NCI-H1105 (cell line): ENCODE results near the gene DNPH1.

Experiments used
- DNase-seq: peaks from one replicate; lab custom pipeline; 2025; lab: John Stamatoyannopoulos, UW

Gene DNPH1

DNA sequence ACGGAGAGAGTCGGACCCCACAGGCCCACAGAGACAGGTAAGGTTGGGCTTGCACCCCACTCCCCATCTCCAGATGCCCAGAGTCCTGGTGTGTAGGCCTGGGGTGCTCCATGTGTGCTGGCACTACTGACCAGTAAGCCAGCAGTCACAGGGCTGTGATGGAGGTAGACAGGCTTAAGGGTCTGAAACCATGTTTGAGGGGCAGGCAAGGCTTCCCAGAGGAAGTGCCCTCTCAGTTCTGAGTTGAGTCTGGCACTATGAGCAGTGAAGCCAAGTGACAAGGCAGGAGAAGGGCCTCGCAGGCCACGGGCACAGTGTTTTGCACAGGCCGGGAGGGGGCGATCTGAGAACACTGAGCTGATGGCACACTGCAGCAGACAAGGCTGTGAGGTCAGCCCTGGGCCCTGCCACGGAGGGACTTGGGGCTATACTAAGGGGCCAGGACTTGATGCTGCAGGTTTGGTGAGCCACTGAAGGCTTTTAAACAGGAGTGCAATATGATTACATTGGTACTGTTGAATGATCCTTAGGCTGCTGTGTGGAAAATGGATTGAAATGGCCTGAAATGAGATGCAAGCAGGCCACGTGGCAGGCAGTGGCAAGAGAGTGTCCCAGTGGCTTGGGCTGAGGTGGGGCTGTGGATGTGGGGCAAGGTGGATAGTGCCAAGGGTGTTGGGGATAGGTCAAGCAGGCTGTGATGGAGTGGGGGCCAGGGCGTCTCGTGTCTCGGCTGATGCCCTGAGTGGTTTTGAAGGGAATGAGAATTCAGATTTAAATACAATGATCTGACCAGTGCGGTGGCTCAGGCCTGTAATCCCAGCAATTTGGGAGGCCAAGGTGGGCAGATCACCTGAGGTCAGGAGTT lies 34.3 kb upstream of the DNPH1 start:
- no peak for DNase-seq

DNA sequence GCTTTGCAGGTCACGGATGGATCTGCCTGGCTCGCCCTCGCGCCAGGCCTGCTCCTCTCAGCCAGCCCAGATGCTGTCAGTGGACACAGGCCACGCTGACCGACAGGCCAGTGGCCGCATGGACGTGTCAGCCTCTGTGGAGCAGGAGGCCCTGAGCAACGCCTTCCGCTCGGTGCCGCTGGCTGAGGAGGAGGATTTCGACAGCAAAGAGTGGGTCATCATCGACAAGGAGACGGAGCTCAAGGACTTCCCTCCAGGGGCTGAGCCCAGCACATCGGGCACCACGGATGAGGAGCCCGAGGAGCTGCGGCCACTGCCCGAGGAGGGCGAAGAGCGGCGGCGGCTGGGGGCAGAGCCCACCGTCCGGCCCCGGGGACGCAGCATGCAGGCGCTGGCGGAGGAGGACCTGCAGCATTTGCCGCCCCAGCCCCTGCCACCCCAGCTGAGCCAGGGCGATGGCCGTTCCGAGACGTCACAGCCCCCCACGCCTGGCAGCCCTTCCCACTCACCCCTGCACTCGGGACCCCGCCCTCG lies 33.6 kb upstream of the DNPH1 start:
- DNase-seq, result no peak

DNA sequence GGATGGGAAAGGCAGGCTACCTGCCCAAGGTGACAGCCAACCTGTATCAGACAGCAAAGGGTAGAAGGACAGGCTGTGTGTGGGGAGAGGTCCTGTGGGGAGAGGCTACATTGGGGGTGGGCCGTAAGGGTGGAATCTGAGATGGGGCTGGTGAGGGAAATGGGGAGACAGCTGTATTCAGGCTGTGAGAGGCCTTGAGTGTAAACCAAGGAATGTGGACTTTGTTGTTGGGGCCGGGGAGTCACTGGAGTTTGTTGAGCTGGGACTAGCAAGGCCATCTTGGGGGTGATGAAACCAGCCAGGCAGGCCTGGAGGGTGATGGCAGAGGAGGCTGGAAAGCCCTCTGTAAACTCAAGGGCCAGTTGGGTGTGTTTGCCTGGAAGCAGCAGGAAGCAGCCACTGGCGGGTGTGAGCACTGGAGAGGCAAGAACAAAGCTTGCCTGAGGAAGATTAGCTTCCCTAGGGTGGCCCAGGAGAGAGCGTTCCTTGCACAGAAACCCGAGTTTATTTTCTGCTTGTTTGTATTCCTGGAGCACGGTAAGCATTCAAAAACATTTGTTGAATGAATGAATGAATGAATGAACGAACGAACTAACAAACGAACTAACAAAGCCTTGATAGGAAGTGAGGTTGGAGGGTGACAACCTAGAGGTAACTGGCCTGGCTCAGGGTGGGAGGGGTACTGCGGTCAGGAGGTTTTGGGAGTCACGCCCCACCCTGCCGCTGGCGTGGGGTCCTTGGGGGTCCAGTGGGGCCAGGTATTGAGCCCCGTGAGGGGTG lies 32.9 kb upstream of the DNPH1 start:
- no peak for DNase-seq

DNA sequence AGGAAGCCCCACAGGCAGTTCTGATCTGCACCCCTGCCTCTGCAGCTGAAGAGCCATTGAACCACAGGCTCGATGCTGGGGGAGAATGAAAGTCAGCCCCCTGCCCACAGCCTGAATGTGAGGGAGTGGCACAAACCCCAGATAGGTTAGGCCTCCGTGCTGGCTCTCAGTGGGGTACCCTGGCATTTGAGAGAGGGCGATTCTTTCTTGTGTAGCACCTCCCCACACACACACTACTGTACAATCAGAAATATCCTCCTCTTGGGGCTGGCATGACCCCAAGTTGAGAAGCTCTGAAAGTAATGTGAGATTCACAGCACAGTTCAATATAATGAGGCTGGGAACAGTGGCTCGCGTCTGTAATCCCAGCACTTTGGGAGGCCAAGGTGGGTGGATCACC lies 31.9 kb upstream of the DNPH1 start:
- DNase-seq, result no peak

DNA sequence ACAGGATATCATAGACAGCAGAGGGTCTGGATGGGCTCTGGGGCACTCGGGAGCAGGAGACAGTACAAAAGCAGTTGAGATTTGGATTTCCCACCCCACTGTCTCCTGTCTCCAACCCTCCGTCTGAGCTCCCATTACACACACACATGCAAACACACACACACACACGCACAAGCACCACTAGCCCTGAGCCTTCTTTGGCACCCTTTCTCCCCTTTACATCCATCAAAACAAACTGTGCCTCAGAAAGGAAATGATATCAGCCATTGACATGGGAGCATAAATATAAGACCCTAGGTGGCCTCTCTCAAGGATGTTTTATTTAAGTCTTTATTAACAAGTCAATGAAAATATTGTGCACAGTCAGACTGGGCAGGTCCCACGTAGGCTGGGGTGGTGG lies 31.5 kb upstream of the DNPH1 start:
- DNase-seq, result no peak

DNA sequence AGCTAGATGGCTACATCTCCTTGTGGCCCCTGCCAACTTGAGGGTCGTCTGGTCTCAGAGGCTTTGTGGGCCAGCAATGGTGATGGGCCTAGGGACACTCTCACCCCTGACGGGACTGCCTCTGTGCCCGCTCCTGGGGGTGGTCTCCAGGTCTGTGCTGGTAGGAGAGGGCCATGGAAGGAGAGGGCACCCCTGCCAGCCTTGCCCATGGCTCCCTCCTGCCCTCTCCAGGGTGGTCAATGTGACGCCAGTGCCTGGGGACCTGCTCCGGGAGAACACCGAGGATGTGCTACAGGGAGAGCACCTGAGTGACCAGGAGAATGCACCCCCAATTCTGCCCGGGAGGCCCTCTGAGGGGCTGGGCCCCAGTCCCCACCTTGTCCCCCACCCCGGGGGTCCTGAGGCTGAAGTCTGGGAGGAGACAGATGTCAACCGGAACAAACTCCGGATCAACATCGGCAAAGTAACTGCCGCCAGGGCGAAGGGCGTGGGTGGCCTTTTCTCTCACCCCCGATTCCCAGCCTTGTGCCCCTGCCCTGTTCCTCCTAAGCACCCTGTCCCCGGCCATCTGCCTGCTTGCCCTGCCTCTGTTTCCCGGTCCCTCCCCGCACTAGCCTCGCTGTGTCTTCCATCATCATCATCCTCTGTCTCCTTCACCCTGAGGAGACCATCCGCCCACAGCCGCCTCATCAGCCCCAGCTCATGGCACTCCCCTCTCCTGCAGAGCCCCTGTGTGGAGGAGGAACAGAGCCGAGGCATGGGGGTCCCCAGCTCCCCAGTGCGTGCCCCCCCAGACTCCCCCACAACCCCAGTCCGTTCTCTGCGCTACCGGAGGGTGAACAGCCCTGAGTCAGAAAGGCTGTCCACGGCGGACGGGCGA lies 29.8 kb upstream of the DNPH1 start:
- no peak for DNase-seq

DNA sequence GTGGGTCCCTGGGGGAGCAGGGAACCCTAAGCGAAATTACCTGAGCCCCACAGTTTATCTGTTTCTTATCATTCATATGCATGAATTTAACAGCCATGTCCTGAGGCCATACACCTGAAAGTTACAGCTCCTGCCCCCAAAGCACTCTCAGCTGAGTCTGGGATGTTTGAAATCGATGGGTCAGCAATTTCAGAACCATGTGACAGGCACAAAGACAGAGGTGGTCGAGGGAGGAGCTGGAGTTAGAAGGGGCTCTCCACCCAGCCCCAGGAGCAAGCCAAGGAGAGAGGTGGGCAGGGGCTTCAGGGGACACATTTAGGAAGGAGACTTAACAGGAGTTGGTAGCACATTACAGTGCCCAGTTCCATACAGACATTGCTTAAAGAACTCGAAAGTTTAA lies 28.9 kb upstream of the DNPH1 start:
- DNase-seq, result no peak

DNA sequence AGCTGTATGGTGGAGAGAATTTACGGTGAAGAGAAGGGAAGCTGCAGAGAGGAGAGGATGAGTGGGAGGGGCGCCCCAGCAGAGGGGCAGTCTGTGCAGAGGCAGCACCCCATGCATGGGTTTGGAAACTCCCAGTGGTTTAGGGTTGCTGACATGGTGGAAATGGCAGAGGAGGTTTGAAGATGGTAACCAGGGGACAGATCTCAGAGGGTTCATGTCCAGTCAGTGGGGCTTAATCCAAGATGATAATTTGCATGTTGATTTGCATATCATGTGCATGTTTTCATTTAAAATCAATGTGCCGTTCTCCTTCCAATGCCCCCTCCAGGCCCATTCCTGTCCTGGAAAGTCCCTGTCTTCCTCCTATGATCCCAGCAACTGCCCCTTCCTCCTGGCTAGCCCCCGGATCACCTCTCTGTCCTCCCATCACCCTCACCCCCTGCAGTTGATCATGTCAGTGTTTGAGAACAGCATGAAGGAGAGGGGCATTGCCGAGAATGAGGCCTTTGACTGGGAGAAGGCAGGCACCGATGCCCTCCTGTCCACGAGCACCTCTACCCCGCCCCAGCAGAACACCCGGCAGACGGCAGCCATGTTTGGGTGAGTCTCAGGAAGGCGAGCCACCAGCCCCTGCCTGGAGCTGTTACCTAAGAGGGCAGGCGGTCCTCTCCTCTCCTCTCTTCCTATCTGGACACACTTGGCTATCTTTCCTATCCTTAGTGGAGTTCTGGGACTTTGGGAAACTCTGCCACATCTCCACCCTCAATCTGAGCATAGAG lies 28.3 kb upstream of the DNPH1 start:
- no peak for DNase-seq

DNA sequence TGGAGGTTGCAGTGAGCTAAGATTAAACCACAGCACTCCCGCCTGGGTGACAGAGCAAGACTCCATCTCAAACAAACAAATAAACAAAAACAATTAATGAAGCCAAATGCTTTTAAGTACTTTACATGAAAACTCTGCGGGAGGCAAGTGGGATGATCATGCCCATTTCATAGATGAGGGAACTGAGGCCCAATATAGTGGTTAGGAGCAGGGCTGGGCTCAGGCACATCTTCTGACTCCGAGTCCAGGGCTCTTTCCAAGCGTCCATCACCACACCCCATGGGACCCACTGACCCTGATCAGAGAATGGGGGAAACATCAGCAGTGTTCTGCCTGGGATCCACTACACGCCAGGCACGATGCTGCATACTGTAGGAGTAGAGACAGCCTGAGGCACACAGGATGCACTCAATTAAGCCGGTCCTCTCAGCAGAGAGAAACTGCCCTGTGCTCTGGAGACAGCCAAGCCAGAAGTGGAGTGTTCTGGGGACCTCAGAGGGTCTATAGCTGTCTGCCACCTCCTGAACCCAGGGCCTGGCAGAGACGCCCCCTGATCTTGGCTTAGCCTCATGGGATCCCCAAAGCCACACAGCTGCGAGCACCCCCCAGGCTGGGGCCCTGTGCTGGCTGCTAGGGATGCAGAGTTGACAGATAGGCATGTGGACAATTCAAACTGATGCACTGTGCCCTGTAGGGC lies 27.5 kb upstream of the DNPH1 start:
- DNase-seq, result no peak

DNA sequence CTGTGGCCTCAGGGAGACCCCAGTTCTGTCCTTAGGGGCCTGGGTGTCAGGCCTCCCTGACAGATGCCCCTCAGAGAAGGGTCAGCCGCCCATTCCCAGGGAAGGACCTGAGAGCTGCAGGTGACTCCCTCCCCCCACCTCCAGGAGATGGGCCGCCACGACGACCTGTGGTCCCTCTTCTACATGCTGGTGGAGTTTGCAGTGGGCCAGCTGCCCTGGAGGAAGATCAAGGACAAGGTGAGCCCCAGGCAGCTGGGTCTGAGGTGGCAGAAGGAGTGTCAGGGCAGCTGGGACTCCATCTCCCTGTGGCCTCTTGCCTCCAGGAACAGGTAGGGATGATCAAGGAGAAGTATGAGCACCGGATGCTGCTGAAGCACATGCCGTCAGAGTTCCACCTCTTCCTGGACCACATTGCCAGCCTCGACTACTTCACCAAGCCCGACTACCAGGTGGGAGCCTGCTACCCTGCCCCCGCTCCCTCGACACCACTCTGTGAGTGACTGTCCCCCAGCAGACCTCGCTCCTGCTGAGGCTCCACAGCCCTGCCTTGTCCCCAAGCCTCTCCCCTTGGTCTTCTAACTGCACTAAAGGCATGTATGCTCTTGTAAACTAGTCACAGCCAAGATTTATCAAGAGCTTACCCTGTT lies 26.2 kb upstream of the DNPH1 start:
- no peak for DNase-seq

DNA sequence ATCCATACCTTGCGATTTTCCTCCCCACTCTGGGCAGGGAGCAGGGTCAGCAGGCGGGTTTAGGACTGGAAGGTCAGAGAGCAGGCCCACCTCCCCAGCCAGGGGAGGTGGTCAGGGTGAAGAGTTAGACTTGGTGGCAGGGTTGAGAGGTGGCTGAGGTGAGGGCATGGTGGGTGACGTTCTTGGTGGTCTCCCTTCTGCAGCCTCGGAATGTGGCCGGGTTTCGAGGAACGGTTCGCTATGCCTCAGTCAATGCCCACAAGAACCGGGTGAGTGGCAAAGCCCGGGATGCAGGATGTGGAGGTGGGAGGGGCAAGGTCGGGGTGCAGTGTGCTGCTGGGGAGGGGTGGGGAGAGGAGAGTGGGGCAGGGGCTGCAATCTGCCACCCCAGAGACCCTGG lies 25.6 kb upstream of the DNPH1 start:
- DNase-seq, result no peak

DNA sequence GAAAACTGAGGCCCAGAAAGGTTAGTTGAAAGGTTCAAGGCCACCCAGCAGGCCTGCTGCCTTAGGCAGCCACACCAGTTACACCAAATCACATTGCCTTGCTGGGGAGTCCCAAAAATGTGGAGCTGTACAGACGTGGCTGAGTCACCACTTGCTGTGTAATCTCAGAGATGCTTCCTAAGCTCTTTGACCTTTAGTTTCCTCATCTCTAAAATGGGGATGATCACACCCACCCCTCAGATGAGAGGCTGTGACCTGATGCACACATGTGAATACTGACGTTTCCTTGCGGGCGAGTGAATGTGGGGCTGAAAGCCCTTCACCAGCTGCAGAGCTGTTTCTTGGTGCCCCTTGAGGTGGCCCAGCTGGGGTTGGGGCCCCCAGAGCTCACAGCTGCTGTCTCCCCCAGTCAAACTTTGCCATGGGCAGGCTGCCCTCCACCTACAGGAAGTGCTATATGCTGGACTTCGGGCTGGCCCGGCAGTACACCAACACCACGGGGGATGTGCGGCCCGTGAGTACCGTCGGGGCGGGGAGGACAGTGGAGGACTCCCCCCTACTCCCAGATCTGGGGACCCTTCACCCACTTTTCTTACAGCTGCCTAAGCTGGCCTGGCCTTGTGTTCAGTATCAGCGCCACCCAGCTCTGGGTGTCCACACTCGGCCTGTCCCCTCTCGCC lies 25.0 kb upstream of the DNPH1 start:
- no peak for DNase-seq

DNA sequence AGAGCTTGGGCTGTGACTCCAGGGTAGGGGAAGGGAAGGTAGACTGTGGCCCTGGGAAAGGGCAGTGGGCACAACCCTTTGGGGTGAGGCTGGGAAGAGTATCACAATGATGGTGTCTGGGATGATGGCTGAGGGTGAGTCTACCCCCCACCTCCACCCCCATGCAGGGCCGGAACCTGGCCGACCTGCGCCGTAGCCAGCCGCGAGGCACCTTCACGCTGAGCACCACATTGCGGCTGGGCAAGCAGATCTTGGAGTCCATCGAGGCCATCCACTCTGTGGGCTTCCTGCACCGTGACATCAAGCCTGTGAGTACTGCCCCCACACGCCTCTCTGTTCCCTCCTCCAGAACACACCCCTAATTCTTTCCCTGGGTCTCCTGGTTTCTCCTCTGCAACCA lies 24.1 kb upstream of the DNPH1 start:
- DNase-seq, result no peak

DNA sequence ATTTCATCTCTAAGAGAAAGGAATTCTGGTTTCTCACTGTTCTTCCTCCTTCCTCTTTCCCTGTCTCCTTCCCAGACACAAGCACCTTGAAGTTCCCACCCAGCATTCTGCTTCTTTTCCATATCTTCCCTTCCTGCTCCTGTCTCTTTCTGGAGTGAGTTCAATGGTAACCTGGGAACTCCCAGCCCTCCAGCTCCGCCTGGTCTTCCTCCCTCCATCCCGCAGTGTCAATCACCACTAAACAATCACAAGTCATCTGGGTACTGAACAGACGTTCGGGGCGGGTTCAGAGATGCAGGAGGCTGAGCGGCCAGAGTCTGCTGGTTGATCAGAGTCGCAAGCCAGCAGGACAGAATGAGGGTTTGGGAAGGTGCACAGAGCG lies 21.7 kb upstream of the DNPH1 start:
- no peak for DNase-seq

DNA sequence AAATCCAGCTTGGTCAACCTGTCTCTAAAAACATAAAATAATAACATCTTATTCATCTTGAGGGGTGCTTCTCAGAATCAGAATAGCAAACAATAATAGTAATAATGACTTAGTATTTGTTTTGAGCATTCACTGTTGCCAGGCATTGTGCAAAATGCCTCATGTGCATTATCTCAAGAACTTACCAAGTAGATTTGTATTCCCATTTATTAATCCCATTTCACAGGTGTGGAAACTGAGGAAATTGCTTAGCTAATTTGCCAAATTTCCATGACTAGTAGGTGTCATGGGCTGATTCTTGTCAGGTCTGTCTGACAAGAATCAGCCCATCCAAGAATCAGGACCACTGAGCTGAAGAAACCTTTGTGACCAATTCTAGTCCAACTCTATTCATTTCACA lies 19.5 kb upstream of the DNPH1 start:
- DNase-seq, result no peak

DNA sequence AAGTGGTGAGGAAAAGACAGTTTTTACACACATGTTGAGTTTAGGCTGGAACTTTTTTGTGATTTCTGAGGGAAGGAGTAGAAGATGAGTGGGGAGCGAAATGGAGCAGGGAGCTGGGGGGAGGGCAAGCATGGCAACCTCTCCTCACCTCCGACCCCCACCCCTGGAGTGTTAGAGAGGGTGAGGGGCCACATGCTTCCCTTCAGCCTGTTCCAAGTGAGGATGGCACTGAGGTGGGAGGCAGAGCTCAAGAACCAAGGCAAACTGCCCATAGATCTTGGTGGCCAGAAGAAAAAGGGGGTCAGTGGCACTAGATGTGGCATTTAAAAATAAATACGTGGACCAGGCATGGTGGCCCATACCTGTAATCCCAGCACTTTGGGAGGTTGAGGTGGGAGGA lies 18.8 kb upstream of the DNPH1 start:
- DNase-seq, result no peak

DNA sequence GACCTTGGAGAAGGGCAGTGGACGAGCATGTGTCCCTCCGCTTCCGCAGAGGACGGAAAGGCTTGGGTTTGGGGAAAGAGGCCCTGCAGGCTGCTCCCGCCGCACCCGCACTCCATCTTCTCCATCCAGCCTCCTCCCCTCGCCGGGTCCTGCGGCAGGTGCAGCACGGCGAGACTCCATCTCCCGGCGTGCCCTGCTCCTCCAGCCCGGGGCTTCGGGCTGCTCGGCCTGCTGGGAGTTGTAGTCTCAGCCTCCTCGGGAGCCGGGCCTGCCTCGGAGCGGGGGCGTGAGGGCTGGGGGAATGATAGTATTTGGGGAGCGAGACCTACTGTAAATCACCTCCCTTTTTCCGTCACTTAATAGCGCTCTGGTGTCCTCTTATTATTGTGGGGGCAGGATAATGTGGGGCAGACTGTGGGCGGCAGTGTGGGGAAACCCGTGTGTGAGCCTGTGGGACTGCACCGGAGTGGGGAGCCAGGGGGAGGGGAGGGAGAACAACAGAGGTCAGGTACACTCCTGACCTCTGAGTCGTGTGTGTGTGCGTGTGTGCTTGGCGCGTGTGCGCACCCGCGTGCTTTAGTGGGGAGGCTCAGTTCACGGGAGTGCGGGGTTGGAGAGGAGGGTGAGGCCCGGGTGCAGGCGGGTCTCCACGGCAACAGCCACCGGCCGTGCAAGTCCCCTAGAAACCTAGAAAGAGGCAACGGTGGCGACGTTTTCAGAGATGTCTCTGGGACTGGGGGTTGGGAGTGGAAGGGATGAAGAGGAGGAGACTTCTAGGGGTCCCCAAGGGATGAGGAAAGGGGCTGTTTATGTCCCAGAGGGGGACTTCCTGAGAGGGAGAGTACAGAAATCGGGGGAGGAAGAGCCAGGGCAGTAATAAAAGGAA lies 18.1 kb upstream of the DNPH1 start:
- peak; percentile 64 for DNase-seq

DNA sequence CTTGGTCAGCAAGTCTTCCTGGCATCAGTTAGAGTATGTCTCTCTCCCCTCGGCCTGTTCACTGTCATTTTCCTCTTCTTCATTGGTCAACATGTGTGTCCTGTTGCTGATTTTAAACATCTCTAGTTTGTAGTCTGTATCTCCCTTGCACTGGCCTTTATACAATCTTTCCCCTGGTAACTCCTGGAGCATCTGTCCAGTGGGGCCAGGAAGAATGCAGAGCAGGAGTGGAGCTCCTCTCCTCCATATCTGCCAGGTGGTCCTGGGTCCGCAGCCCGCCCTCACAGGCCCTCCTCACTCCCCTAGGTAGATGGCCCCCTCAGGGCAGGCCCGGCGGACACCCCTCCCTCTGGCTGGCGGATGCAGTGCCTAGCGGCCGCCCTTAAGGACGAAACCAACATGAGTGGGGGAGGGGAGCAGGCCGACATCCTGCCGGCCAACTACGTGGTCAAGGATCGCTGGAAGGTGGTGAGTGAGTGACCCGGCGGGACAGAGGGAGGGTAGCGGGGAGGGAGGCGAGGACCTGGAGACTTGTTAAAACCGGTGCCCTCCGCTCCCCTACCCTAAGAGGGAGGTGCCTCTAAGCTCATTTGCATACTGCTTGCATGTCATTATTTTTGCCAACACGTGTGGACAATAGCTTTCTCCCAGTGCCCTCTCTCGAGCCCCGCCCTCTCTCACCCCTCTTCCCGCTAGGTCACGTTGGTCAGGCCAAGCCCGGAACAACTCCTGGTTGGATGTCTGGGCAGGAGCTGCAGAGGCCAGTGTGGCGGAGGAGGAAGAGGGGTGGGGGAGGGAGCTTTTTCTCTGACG lies 17.2 kb upstream of the DNPH1 start:
- DNase-seq, result peak; percentile 45
